ENCODE data around the gene GRK3. TPM values are rescaled to one million over a fixed set of nuclear protein-coding genes. Genes with fewer than 3 reads are reported as not detected.
"Not testable (repeated sequence)": the region's sequence is repeated elsewhere in the genome, so short reads cannot be mapped to it uniquely, and the experiment has no call there.

Gene GRK3
- total RNA-seq, 4 donors from 2014 or later = 0.49 to 1.1 (median 0.81) TPM

- no peaks in the 10 kb centered on the region for H3K9me3 ChIP-seq
- H3K27me3 ChIP-seq = peaks cover 22 to 37% (median 23%) of the 10 kb centered on the region in 3 donors
- intact Hi-C loops (cut with DNase I; ENCODE audit: low total_unique reads) = loop anchor here (10.0 kb wide), 1 partner anchor 115 kb away; no protein-coding TSS in a partner anchor
- in situ Hi-C loops (cut with MboI; ENCODE audit: low sequenced_read_pairs in 4 of 4) = loop anchor here in 1 of 4 donors (25.0 kb wide), 1 partner anchor 93 kb away; no protein-coding TSS in a partner anchor
- DNase-seq = no peak
- no peak overlapping the region for H3K4me3 ChIP-seq
- no peak for ATAC-seq
- H3K4me1 ChIP-seq = peaks cover under 1 to 9% of the 10 kb centered on the region in 2 donors
- no peak overlapping the region for H3K27ac ChIP-seq
- H3K36me3 ChIP-seq = no peaks in the 10 kb centered on the region
- no peak for TF ChIP-seq POLR2A (IDR thresholded peaks at IDR 0.05)
- TF ChIP-seq CTCF (IDR thresholded peaks at IDR 0.05 in 4 of 5, conservative IDR thresholded peaks at IDR 0.05 in 1 of 5) = no peak
Measured at GRCh38 chr22:25569361-25569760, 4.9 kb downstream of the GRK3 start.

GRCh38 chr22:25569983-25570382 lies 5.5 kb downstream of the GRK3 start:
- H3K27ac ChIP-seq = no peak overlapping the region
- no peak for DNase-seq
- in situ Hi-C loops (cut with MboI; ENCODE audit: low sequenced_read_pairs in 4 of 4) = loop anchor here in 1 of 4 donors (25.0 kb wide), 1 partner anchor 92 kb away; no protein-coding TSS in a partner anchor

GRCh38 chr22:25570486-25570885 lies 6.0 kb downstream of the GRK3 start:
- no peaks in the 10 kb centered on the region for H3K36me3 ChIP-seq
- no peaks in the 10 kb centered on the region for H3K9me3 ChIP-seq
- DNase-seq (no peak), ATAC-seq (no peak)
- peaks cover 16 to 33% (median 17%) of the 10 kb centered on the region in 3 donors for H3K27me3 ChIP-seq
- no peak for TF ChIP-seq POLR2A (IDR thresholded peaks at IDR 0.05)
- no peak for TF ChIP-seq CTCF (IDR thresholded peaks at IDR 0.05 in 4 of 5, conservative IDR thresholded peaks at IDR 0.05 in 1 of 5)
- no peak overlapping the region for H3K27ac ChIP-seq
- H3K4me1 ChIP-seq = peaks cover 0 to 4% of the 10 kb centered on the region in 2 donors
- no peak overlapping the region for H3K4me3 ChIP-seq
- in situ Hi-C loops (cut with MboI; ENCODE audit: low sequenced_read_pairs in 4 of 4) = loop anchor here in 1 of 4 donors (25.0 kb wide), 1 partner anchor 92 kb away; no protein-coding TSS in a partner anchor
- intact Hi-C loops (cut with DNase I; ENCODE audit: low total_unique reads) = no loop called here

More at GRCh38 chr22:25569983-25570382, 5.5 kb downstream of the GRK3 start:
- Histone ChIP-seq H3K4me3 (no peak overlapping the region), H3K36me3 (no peaks in the 10 kb centered on the region), H3K9me3 (no peaks in the 10 kb centered on the region), H3K4me1 (peaks cover 0 to 8% of the 10 kb centered on the region in 2 donors), H3K27me3 (peaks cover 21 to 37% (median 22%) of the 10 kb centered on the region in 3 donors)
- intact Hi-C loops (cut with DNase I; ENCODE audit: low total_unique reads) = loop anchor here (10.0 kb wide), 1 partner anchor 115 kb away; no protein-coding TSS in a partner anchor
- no peak for TF ChIP-seq POLR2A (IDR thresholded peaks at IDR 0.05)
- no peak for TF ChIP-seq CTCF (IDR thresholded peaks at IDR 0.05 in 4 of 5, conservative IDR thresholded peaks at IDR 0.05 in 1 of 5)
- no peak for ATAC-seq

GRCh38 chr22:25571969-25572707 lies 7.7 kb downstream of the GRK3 start:
- H3K36me3 ChIP-seq; intact Hi-C loops (cut with DNase I; ENCODE audit: low total_unique reads); H3K27ac ChIP-seq; DNase-seq; H3K4me3 ChIP-seq; ATAC-seq; H3K9me3 ChIP-seq; H3K4me1 ChIP-seq: not testable (repeated sequence)
- H3K27me3 ChIP-seq = peaks cover 0 to 19% (median 6%) of the 10 kb centered on the region in 3 donors
- in situ Hi-C loops (cut with MboI; ENCODE audit: low sequenced_read_pairs in 4 of 4) = loop anchor here in 1 of 4 donors (25.0 kb wide), 1 partner anchor 90 kb away; no protein-coding TSS in a partner anchor

- H3K27me3 ChIP-seq = peaks cover 0 to 13% (median 6%) of the 10 kb centered on the region in 3 donors
- DNase-seq = no peak
- in situ Hi-C loops (cut with MboI; ENCODE audit: low sequenced_read_pairs in 4 of 4) = loop anchor here in 1 of 4 donors (25.0 kb wide), 1 partner anchor 90 kb away; no protein-coding TSS in a partner anchor
- intact Hi-C loops (cut with DNase I; ENCODE audit: low total_unique reads) = no loop called here
- no peaks in the 10 kb centered on the region for H3K4me1 ChIP-seq
- TF ChIP-seq CTCF (IDR thresholded peaks at IDR 0.05 in 4 of 5, conservative IDR thresholded peaks at IDR 0.05 in 1 of 5) (no peak), POLR2A (IDR thresholded peaks at IDR 0.05) (no peak)
- no peak for ATAC-seq
- H3K27ac ChIP-seq = no peak overlapping the region
- no peaks in the 10 kb centered on the region for H3K36me3 ChIP-seq
- H3K4me3 ChIP-seq = no peak overlapping the region
- no peaks in the 10 kb centered on the region for H3K9me3 ChIP-seq
Measured at GRCh38 chr22:25572708-25573171, 8.3 kb downstream of the GRK3 start.

Measured in gastrocnemius medialis (tissue), 4 donors.